Measurements from ENCODE around the gene PERM1. TPM values are rescaled to one million over a fixed set of nuclear protein-coding genes. Genes with fewer than 3 reads are reported as not detected.
"Not testable (repeated sequence)": the region's sequence is repeated elsewhere in the genome, so short reads cannot be mapped to it uniquely, and the experiment has no call there.

Gene PERM1
- not detected in 2 replicates for total RNA-seq

- Mint-ChIP-seq H3K27ac (no peak within 1 kb of the TSS), H3K4me1 (no peaks in the 10 kb centered on the region), H3K27me3 (peaks cover 22% of the 10 kb centered on the region), H3K36me3 (ENCODE audit: low read depth) (no peaks in the 10 kb centered on the region), H3K9me3 (no peaks in the 10 kb centered on the region), H3K4me3 (no peak within 1 kb of the TSS)
- TF ChIP-seq CTCF (IDR thresholded peaks at IDR 0.05), result no peak
- ChIA-PET POLR2A (no interaction called here), CTCF (interaction anchor here (2.4 to 3.2 kb wide), 2 partner anchors 19 to 309 kb away, joined by 8 to 16 read pairs; no protein-coding TSS in a partner anchor)
- ATAC-seq (ENCODE audit: low read depth) (no peak), DNase-seq (no peak)
- intact Hi-C loops (cut with micrococcal nuclease), result no loop called here
Measured at GRCh38 chr1:981955-982558, at the start of gene PERM1. TSS of gene PERM1 (minus strand) at chr1:982093. CDS start at chr1:981029, 1,064 bp downstream.

- not testable (repeated sequence) for ATAC-seq (ENCODE audit: low read depth); H3K4me3 Mint-ChIP-seq; H3K27me3 Mint-ChIP-seq; H3K9me3 Mint-ChIP-seq; DNase-seq; H3K36me3 Mint-ChIP-seq (ENCODE audit: low read depth); H3K27ac Mint-ChIP-seq
- peaks cover 14% of the 10 kb centered on the region for H3K4me1 Mint-ChIP-seq
- CTCF ChIA-PET, result interaction anchor here (1.0 to 3.6 kb wide), 6 partner anchors 12 to 260 kb away, joined by 3 to 34 read pairs (median 9); no protein-coding TSS in a partner anchor
- intact Hi-C loops (cut with micrococcal nuclease), result loop anchor here (5.0 kb wide), 3 partner anchors 276 to 1361 kb away; partner anchors contain the start of genes ACAP3, MORN1, PUSL1 and RER1
- POLR2A ChIA-PET, result interaction anchor here (0.9 to 4.5 kb wide), 3 partner anchors 31 to 261 kb away, joined by 3 to 159 read pairs (median 4); no protein-coding TSS in a partner anchor
Measured at GRCh38 chr1:1030867-1031658, 49.2 kb upstream of the PERM1 start.

- Mint-ChIP-seq H3K4me1 (peaks cover 12% of the 10 kb centered on the region), H3K27ac (no peak overlapping the region), H3K27me3 (peaks cover 6% of the 10 kb centered on the region), H3K36me3 (ENCODE audit: low read depth) (no peaks in the 10 kb centered on the region), H3K9me3 (no peaks in the 10 kb centered on the region), H3K4me3 (no peak overlapping the region)
- no peak for TF ChIP-seq CTCF (IDR thresholded peaks at IDR 0.05)
- intact Hi-C loops (cut with micrococcal nuclease), result no loop called here
- DNase-seq (no peak), ATAC-seq (ENCODE audit: low read depth) (no peak)
- CTCF ChIA-PET, result no interaction called here
- POLR2A ChIA-PET, result interaction anchor here (0.6 kb wide), 1 partner anchor 14 kb away, joined by 3 read pairs; the partner anchor contains the start of gene ISG15
Measured at GRCh38 chr1:1027791-1028190, 45.9 kb upstream of the PERM1 start.

- CTCF ChIA-PET, result interaction anchor here (1.4 kb wide), 1 partner anchor 12 kb away, joined by 3 read pairs; no protein-coding TSS in a partner anchor
- intact Hi-C loops (cut with micrococcal nuclease), result no loop called here
- Mint-ChIP-seq H3K27me3 (peaks cover 10% of the 10 kb centered on the region), H3K27ac (no peak overlapping the region), H3K9me3 (no peaks in the 10 kb centered on the region), H3K4me3 (no peak overlapping the region), H3K36me3 (ENCODE audit: low read depth) (no peaks in the 10 kb centered on the region), H3K4me1 (peaks cover 6% of the 10 kb centered on the region)
- no peak for TF ChIP-seq CTCF (IDR thresholded peaks at IDR 0.05)
- ATAC-seq (ENCODE audit: low read depth), result no peak
- no peak for DNase-seq
- POLR2A ChIA-PET, result no interaction called here
Measured at GRCh38 chr1:1026599-1027413, 44.9 kb upstream of the PERM1 start.

- CTCF ChIA-PET, result interaction anchor here (1.4 kb wide), 1 partner anchor 11 kb away, joined by 3 read pairs; no protein-coding TSS in a partner anchor
- POLR2A ChIA-PET, result interaction anchor here (1.3 kb wide), 1 partner anchor 38 kb away, joined by 3 read pairs; no protein-coding TSS in a partner anchor
- intact Hi-C loops (cut with micrococcal nuclease), result no loop called here
- Mint-ChIP-seq H3K9me3 (no peaks in the 10 kb centered on the region), H3K27ac (no peak overlapping the region), H3K4me3 (no peak overlapping the region), H3K27me3 (peaks cover 10% of the 10 kb centered on the region), H3K36me3 (ENCODE audit: low read depth) (no peaks in the 10 kb centered on the region), H3K4me1 (peaks cover 3% of the 10 kb centered on the region)
- DNase-seq, result no peak
- no peak for TF ChIP-seq CTCF (IDR thresholded peaks at IDR 0.05)
- ATAC-seq (ENCODE audit: low read depth), result no peak
Measured at GRCh38 chr1:1025730-1026129, 43.8 kb upstream of the PERM1 start.
